SK-N-SH (cell line): Measurements from ENCODE around the gene C17orf50. TPM values are rescaled to one million over a fixed set of nuclear protein-coding genes. Genes with fewer than 3 reads are reported as not detected.

ENCODE experiments used
- CTCF ChIA-PET: fragments of 300-600, 350-600 bp; formaldehyde crosslinking; extraction: SDS; loops from one replicate; lab custom pipeline; 2021; lab: Yijun Ruan, JAX
- POLR2A ChIA-PET: fragments of 350-600 bp; sonication (Branson Sonifier 250); formaldehyde crosslinking; extraction: SDS; loops from one replicate; lab custom pipeline; 2020; ENCODE audit warnings: antibody characterized with exemption, inconsistent platforms; lab: Yijun Ruan, JAX
- DNase-seq: peaks from one replicate; pipeline ENCODE4 v3.0.0; 2012
- H2AFZ ChIP-seq: fragments of 200-600 bp; sonication (generic); 2 replicates; pipeline ENCODE4 v1.8.1; 2016; ENCODE audit warnings: antibody characterized with exemption, mild to moderate bottlenecking, low read depth
- H3F3A ChIP-seq: fragments of 200-600 bp; sonication (generic); replicated peaks from 2 replicates; pipeline ENCODE3; 2016; ENCODE audit warnings: antibody characterized with exemption, mild to moderate bottlenecking; ENCODE audit not compliant: insufficient read depth
- H3K27ac ChIP-seq, 2 experiments: fragments of 200-500 bp in 1 of 2; fragments of 200-600 bp in 1 of 2; sonication (Bioruptor generic) in 1 of 2; sonication (generic), shearing (Covaris generic) in 1 of 2; 2 replicates each; pipeline versions ENCODE4 v1.5.1 to v1.6.1; 2014 to 2016; ENCODE audit warnings: low read depth in 2 of 2, inconsistent platforms in 1 of 2, low read length in 1 of 2, mild to moderate bottlenecking in 1 of 2, mixed read lengths in 1 of 2
- H3K27me3 ChIP-seq: fragments of 200-600 bp; sonication (generic), shearing (Covaris generic); 2 replicates; pipeline ENCODE4 v1.6.1; 2016; ENCODE audit warnings: mixed run types; ENCODE audit not compliant: insufficient read depth
- H3K36me3 ChIP-seq, 2 experiments: fragments of 200-500 bp in 1 of 2; fragments of 200-600 bp in 1 of 2; sonication (Bioruptor generic) in 1 of 2; sonication (generic) in 1 of 2; replicated peaks in 1 of 2; 2 replicates each; pipeline versions ENCODE3 to v1.5.1; 2014 to 2016; ENCODE audit warnings: low read length in 1 of 2, mild to moderate bottlenecking in 1 of 2; ENCODE audit not compliant: insufficient read depth in 2 of 2, control insufficient read depth in 1 of 2
- H3K4me1 ChIP-seq, 2 experiments: fragments of 200-500 bp in 1 of 2; fragments of 200-600 bp in 1 of 2; sonication (Bioruptor generic) in 1 of 2; sonication (generic), shearing (Covaris generic) in 1 of 2; 2 replicates each; pipeline versions ENCODE4 v1.5.1 to v1.6.1; 2014 to 2016; ENCODE audit warnings: low read depth in 1 of 2, low read length in 1 of 2, mixed run types in 1 of 2; ENCODE audit not compliant: insufficient read depth in 2 of 2, control insufficient read depth in 1 of 2
- H3K4me2 ChIP-seq: fragments of 200-600 bp; sonication (generic), shearing (Covaris generic); 2 replicates; pipeline ENCODE4 v1.6.1; 2017; ENCODE audit warnings: mixed run types
- H3K4me3 ChIP-seq, 2 experiments: fragments of 200-500 bp in 1 of 2; fragments of 200-600 bp in 1 of 2; sonication (Bioruptor generic) in 1 of 2; sonication (generic), shearing (Covaris generic) in 1 of 2; 2 replicates each; pipeline versions ENCODE4 v1.5.1 to v1.8.1; 2014 to 2016; ENCODE audit warnings: low read depth in 2 of 2, inconsistent platforms in 1 of 2, low read length in 1 of 2, mild to moderate bottlenecking in 1 of 2, mixed read lengths in 1 of 2, moderate library complexity in 1 of 2
- H3K79me2 ChIP-seq: fragments of 200-600 bp; sonication (generic); 2 replicates; pipeline ENCODE4 v1.8.1; 2017; ENCODE audit warnings: mild to moderate bottlenecking; ENCODE audit not compliant: insufficient read depth
- H3K9ac ChIP-seq: fragments of 200-600 bp; sonication (generic); 2 replicates; pipeline ENCODE4 v1.6.1; 2017; ENCODE audit warnings: mixed run types
- H3K9me2 ChIP-seq: fragments of 200-600 bp; sonication (generic); 2 replicates; pipeline ENCODE4 v1.6.1; 2017; ENCODE audit warnings: mixed run types
- H3K9me3 ChIP-seq: fragments of 200-600 bp; sonication (generic); 2 replicates; pipeline ENCODE4 v1.6.1; 2017; ENCODE audit warnings: mixed run types, mild to moderate bottlenecking, moderate library complexity
- H4K20me1 ChIP-seq: fragments of 200-600 bp; sonication (generic); 2 replicates; pipeline ENCODE4 v1.6.1; 2017; ENCODE audit warnings: mild to moderate bottlenecking, mixed run types; ENCODE audit not compliant: insufficient read depth
- CHD2 ChIP-seq: fragments of 150-350 bp; IDR thresholded peaks from 2 replicates; pipeline ENCODE4 v1.6.1; 2018; ENCODE audit warnings: low read length; ENCODE audit not compliant: partially characterized antibody
- CTCF ChIP-seq: fragments of 200-600 bp; sonication (generic); IDR thresholded peaks from 2 replicates; pipeline ENCODE4 v1.6.1; 2017; ENCODE audit warnings: antibody characterized with exemption, mild to moderate bottlenecking, moderate library complexity
- ELF1 ChIP-seq: IDR thresholded peaks from 2 replicates; pipeline ENCODE4 v1.4.0; 2012
- EP300 ChIP-seq, 2 experiments: IDR thresholded peaks; 2 replicates each; pipeline versions ENCODE4 v1.4.0 to v1.6.1; 2012; ENCODE audit warnings: borderline replicate concordance in 1 of 2, low read depth in 1 of 2, low read length in 1 of 2
- EZH2phosphoT487 ChIP-seq: fragments of 200-600 bp; sonication (generic); IDR thresholded peaks from 2 replicates; pipeline ENCODE4 v1.6.1; 2017; ENCODE audit warnings: low read depth, mixed run types, mild to moderate bottlenecking, antibody characterized with exemption, moderate library complexity, borderline replicate concordance
- FOXJ3 ChIP-seq: sonication (generic); formaldehyde crosslinking; IDR thresholded peaks from 2 replicates; pipeline ENCODE4 v1.5.1; 2020; ENCODE audit warnings: mild to moderate bottlenecking, missing genetic modification reagents
- FOXM1 ChIP-seq: IDR thresholded peaks from 2 replicates; pipeline ENCODE4 v1.4.0; 2012; ENCODE audit warnings: low read depth, mild to moderate bottlenecking
- GABPA ChIP-seq: IDR thresholded peaks from 2 replicates; pipeline ENCODE4 v1.4.0; 2012; ENCODE audit warnings: low read depth, mild to moderate bottlenecking
- MEF2A ChIP-seq: IDR thresholded peaks from 2 replicates; pipeline ENCODE4 v1.4.0; 2012; ENCODE audit warnings: low read depth, borderline replicate concordance
- MXI1 ChIP-seq: IDR thresholded peaks from 2 replicates; pipeline ENCODE4 v1.6.1; 2012; ENCODE audit warnings: mild to moderate bottlenecking, low read depth, low read length, improper control_type of control experiment
- RAD21 ChIP-seq: IDR thresholded peaks from 2 replicates; pipeline ENCODE4 v1.6.1; 2012; ENCODE audit warnings: mild to moderate bottlenecking, low read length
- RCOR1 ChIP-seq: fragments of 150-350 bp; IDR thresholded peaks from 2 replicates; pipeline ENCODE4 v1.6.1; 2017; ENCODE audit warnings: antibody characterized with exemption, low read length
- RXRA ChIP-seq: IDR thresholded peaks from 2 replicates; pipeline ENCODE4 v1.4.0; 2012; ENCODE audit warnings: low read depth, mild to moderate bottlenecking, borderline replicate concordance
- SIN3A ChIP-seq: IDR thresholded peaks from 2 replicates; pipeline ENCODE4 v1.6.1; 2012; ENCODE audit warnings: low read depth, mild to moderate bottlenecking, low read length, moderate library complexity, borderline replicate concordance
- SMC3 ChIP-seq: IDR thresholded peaks from 2 replicates; pipeline ENCODE4 v1.6.1; 2012; ENCODE audit warnings: low read depth, low read length, improper control_type of control experiment
- TAF1 ChIP-seq: IDR thresholded peaks from 2 replicates; pipeline ENCODE4 v1.6.1; 2012; ENCODE audit warnings: low read depth, mild to moderate bottlenecking, low read length, moderate library complexity, borderline replicate concordance
- TEAD4 ChIP-seq: IDR thresholded peaks from 2 replicates; pipeline ENCODE4 v1.4.0; 2012; ENCODE audit warnings: mild to moderate bottlenecking, borderline replicate concordance; ENCODE audit not compliant: insufficient read depth
- USF1 ChIP-seq: IDR thresholded peaks from 2 replicates; pipeline ENCODE4 v1.4.0; 2012; ENCODE audit warnings: low read depth, borderline replicate concordance
- ZBTB33 ChIP-seq: IDR thresholded peaks from 2 replicates; pipeline ENCODE4 v1.4.0; 2012; ENCODE audit warnings: low read depth, borderline replicate concordance
- WGBS: methylation state at CpG from one replicate; pipeline ENCODE4 v1.1.6; 2017; ENCODE audit warnings: low lambda C conversion rate; 5-methylcytosine and 5-hydroxymethylcytosine counted together
- polyA plus RNA-seq, 3 experiments: library from polyadenylated mRNA; depleted of rRNA; stranded (reverse); fragments of >200 nt; gene quantifications; 2 replicates each; pipeline ENCODE4 v1.2.3, GENCODE V29; 2012
- TF ChIP-seq, protein P1 (sequence below): fragments of 150-350 bp; IDR thresholded peaks from 2 replicates; pipeline ENCODE4 v1.6.1; 2016; ENCODE audit warnings: mild to moderate bottlenecking, low read depth, low read length

C17orf50 gene
- polyA plus RNA-seq, 1 of the 3 experiments (the other 2 are of a cell fraction): 0.05 TPM

DNA sequence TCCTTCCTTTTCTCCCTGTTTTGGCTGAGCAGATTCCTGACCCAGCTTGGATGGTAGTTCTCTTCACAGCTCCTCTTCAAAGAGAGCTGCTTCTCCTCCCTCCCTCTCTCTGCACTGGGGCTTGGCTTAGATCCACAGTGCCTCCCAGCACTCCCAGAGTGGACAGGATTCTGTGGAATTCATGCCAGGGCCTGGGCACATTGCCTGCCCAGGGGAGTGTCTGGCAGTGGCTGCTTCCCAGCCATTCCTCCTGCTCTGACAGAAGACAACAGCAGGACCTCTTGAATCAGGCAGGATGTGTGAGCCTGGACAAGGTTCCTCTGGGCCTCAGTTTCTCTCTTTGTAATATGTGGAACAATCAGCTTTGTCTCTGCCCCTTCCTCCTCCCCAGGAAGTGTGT, 39.3 kb downstream of the C17orf50 start (continued):
- TF ChIP-seq CTCF: no peak
- TF ChIP-seq TEAD4: no peak
- TF ChIP-seq SMC3: no peak; the same call in 1 of the 2 replicates
- TF ChIP-seq, all 33 proteins: peak for 10

DNA sequence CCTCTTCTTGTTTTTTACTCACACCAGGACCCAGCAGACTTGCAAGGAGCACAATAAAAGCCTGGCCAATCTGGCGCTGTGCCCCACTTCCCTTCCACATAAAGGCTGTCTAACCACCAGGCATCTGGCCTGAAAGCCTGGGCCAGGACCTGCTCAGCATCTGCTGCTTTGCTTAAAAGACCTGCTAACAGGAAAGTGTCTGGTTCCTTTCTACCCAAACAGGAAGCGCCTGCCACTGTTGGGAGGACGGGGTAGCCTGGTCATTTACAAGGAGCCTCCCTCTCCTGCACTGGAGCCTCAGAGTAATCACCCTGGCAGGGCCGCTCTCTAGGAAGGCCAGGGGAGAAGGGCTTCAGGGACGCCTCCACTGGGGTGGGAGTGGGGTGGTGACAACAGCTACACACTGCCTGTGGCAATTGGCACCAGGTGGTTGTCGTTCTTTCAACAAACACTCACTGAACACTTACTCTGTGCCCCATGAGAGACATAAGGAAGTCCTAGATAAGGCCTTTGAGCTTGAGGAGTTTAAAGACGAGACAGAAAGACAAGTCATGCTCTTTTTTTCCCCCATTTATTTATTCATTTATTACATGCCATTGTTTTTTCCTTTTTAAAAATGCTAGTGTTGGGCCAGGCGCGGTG, 41.0 kb downstream of the C17orf50 start:
- H3K4me3 ChIP-seq: no peak overlapping the region
- no peak overlapping the region for H2AFZ ChIP-seq
- H3K4me2 ChIP-seq: no peak overlapping the region
- H3K4me1 ChIP-seq: peaks cover 0 to 43% of the 10 kb centered on the region in 2 experiments; a peak in 3 of 4 replicates
- CTCF ChIA-PET: interaction anchor here (13.5 kb wide), 1 partner anchor 30 kb away, joined by 809 read pairs; the partner anchor contains the start of gene C17orf50
- peak; percentile 83 for DNase-seq
- no peaks in the 10 kb centered on the region for H3K79me2 ChIP-seq
- no peaks in the 10 kb centered on the region for H3K36me3 ChIP-seq
- peaks cover 8% of the 10 kb centered on the region; the same call in 1 of the 2 replicates for H3K27me3 ChIP-seq
- H3K9ac ChIP-seq: no peak overlapping the region
- no peaks in the 10 kb centered on the region for H3K9me3 ChIP-seq
- WGBS: 53% methylated on average over 9 of the region's 9 CpGs
- H3K27ac ChIP-seq: peak overlapping the region in 1 of 2 experiments; percentile 95; a peak in 3 of 4 replicates
- no peaks in the 10 kb centered on the region for H3F3A ChIP-seq
- no peaks in the 10 kb centered on the region for H4K20me1 ChIP-seq
- no peaks in the 10 kb centered on the region for H3K9me2 ChIP-seq
- POLR2A ChIA-PET: interaction anchor here (0.7 to 1.1 kb wide), 3 partner anchors 15 to 38 kb away, joined by 3 to 4 read pairs (median 3); no protein-coding TSS in a partner anchor
- TF ChIP-seq RXRA (no peak), MEF2A (no peak), ELF1 (0 out of 2 replicates have a peak, but pooled peaks have one; percentile 11), USF1 (no peak), ZBTB33 (no peak), GABPA (peak; percentile 26; the same call in 1 of the 2 replicates), TAF1 (no peak), FOXJ3 (CRISPR knock-in tag) (peak; percentile 93), RAD21 (no peak; the same call in 1 of the 2 replicates), EZH2phosphoT487 (no peak), EP300 (IDR thresholded peaks at IDR 0.05; ENCODE audit: borderline replicate concordance in 1 of 2, low read depth in 1 of 2, low read length in 1 of 2) (peak in 1 of 2 experiments; percentile 95; a peak in 2 of 4 replicates), MXI1 (peak; percentile 75; the same call in 1 of the 2 replicates), RCOR1 (peak; percentile 80), CHD2 (peak; percentile 84), FOXM1 (no peak), SIN3A (no peak), CTCF (no peak)
- TF ChIP-seq, protein P1, sequence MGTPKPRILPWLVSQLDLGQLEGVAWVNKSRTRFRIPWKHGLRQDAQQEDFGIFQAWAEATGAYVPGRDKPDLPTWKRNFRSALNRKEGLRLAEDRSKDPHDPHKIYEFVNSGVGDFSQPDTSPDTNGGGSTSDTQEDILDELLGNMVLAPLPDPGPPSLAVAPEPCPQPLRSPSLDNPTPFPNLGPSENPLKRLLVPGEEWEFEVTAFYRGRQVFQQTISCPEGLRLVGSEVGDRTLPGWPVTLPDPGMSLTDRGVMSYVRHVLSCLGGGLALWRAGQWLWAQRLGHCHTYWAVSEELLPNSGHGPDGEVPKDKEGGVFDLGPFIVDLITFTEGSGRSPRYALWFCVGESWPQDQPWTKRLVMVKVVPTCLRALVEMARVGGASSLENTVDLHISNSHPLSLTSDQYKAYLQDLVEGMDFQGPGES: no peak
